Thoracic aorta (tissue), 2 donors: ENCODE results near the gene LRRC58. TPM values are rescaled to one million over a fixed set of nuclear protein-coding genes. Genes with fewer than 3 reads are reported as not detected.

Experiments
- ATAC-seq: fragments of 150-250 bp; one replicate; pipeline ENCODE4 v1.8.0; 2017; ENCODE audit warnings: low read depth; ENCODE audit not compliant: insufficient number of reproducible peaks, low FRiP score
- DNase-seq: peaks from one replicate; pipeline ENCODE4 v3.0.0-alpha.2; 2020; ENCODE audit warnings: low spot score
- H3K27ac ChIP-seq, 2 donors: fragments of 200-600 bp; sonication (generic); 1 replicate in 1 of 2; 2 replicates in 1 of 2; pipeline ENCODE4 v1.5.1; 2016; ENCODE audit warnings: mild to moderate bottlenecking in 2 of 2, moderate library complexity in 2 of 2
- H3K27me3 ChIP-seq: fragments of 200-600 bp; sonication (generic); replicated peaks from 2 replicates; pipeline ENCODE4 v1.6.0; 2016; ENCODE audit warnings: mild to moderate bottlenecking; ENCODE audit not compliant: insufficient read depth
- H3K36me3 ChIP-seq: fragments of 200-600 bp; sonication (generic); one replicate; pipeline ENCODE4 v1.5.1; 2016
- H3K4me1 ChIP-seq, 2 donors: fragments of 200-600 bp; sonication (generic); 1 replicate in 1 of 2; 2 replicates in 1 of 2; pipeline versions ENCODE4 v1.5.1 to v1.6.0; 2016; ENCODE audit warnings: low read depth in 2 of 2, mild to moderate bottlenecking in 1 of 2; ENCODE audit not compliant: control insufficient read depth in 1 of 2
- H3K4me3 ChIP-seq: fragments of 200-600 bp; sonication (generic); 2 replicates; pipeline ENCODE4 v1.5.1; 2016; ENCODE audit warnings: mild to moderate bottlenecking
- H3K9me3 ChIP-seq: fragments of 200-600 bp; sonication (generic); 2 replicates; pipeline ENCODE4 v1.5.1; 2016
- total RNA-seq, 2 donors: library from RNA; depleted of rRNA; stranded (reverse); fragments of >200 nt; gene quantifications; one replicate each; pipeline versions ENCODE4 v1.1.0 to v1.2.3, GENCODE V29; 2016
- TF ChIP-seq, protein P1 (sequence below): fragments of 200-600 bp; sonication (generic); IDR thresholded peaks from one replicate; pipeline ENCODE4 v1.5.1; 2019; ENCODE audit warnings: antibody characterized with exemption

The LRRC58 gene
- total RNA-seq, 2 donors from 2014 or later, result 27.9 to 35.6 TPM

- H3K9me3 ChIP-seq, result no peaks in the 10 kb centered on the region
- TF ChIP-seq, protein P1, sequence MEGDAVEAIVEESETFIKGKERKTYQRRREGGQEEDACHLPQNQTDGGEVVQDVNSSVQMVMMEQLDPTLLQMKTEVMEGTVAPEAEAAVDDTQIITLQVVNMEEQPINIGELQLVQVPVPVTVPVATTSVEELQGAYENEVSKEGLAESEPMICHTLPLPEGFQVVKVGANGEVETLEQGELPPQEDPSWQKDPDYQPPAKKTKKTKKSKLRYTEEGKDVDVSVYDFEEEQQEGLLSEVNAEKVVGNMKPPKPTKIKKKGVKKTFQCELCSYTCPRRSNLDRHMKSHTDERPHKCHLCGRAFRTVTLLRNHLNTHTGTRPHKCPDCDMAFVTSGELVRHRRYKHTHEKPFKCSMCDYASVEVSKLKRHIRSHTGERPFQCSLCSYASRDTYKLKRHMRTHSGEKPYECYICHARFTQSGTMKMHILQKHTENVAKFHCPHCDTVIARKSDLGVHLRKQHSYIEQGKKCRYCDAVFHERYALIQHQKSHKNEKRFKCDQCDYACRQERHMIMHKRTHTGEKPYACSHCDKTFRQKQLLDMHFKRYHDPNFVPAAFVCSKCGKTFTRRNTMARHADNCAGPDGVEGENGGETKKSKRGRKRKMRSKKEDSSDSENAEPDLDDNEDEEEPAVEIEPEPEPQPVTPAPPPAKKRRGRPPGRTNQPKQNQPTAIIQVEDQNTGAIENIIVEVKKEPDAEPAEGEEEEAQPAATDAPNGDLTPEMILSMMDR, result no peak
- H3K4me1 ChIP-seq, result peaks cover 2 to 4% of the 10 kb centered on the region in 2 donors
- H3K27me3 ChIP-seq, result no peaks in the 10 kb centered on the region
- DNase-seq (no peak), ATAC-seq (no peak)
- H3K36me3 ChIP-seq, result no peaks in the 10 kb centered on the region
- H3K4me3 ChIP-seq, result no peak overlapping the region
- H3K27ac ChIP-seq, result no peak overlapping the region
These were observed 67.9 kb downstream of the LRRC58 start for GRCh38 chr3:120281261-120281660.

DNA sequence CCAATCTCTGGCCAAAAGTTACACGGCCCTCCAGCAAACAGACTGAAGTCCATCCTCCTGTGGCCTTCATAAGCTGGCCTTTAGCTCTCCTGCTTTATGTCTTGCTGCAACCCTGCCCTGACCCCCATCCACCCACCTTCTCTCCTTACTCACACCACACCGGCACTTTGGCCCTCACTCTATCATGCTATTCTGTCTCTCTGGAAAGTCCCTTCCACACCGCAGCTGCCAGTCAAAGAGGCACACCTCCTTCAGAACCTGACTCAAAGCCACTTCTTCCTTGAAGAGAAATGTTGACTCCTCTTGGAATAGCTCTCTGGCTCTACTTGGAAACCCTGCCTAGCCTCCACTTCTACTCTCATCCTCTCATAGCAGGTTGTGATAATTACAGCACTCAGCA is 68.6 kb downstream of the LRRC58 start:
- H3K27ac ChIP-seq, result no peak overlapping the region
- H3K4me1 ChIP-seq, result peaks cover 2 to 4% of the 10 kb centered on the region in 2 donors
- no peaks in the 10 kb centered on the region for H3K36me3 ChIP-seq
- H3K27me3 ChIP-seq, result no peaks in the 10 kb centered on the region
- DNase-seq (no peak), ATAC-seq (no peak)
- TF ChIP-seq, protein P1, result no peak
- H3K9me3 ChIP-seq, result no peaks in the 10 kb centered on the region
- H3K4me3 ChIP-seq, result no peak overlapping the region

DNA sequence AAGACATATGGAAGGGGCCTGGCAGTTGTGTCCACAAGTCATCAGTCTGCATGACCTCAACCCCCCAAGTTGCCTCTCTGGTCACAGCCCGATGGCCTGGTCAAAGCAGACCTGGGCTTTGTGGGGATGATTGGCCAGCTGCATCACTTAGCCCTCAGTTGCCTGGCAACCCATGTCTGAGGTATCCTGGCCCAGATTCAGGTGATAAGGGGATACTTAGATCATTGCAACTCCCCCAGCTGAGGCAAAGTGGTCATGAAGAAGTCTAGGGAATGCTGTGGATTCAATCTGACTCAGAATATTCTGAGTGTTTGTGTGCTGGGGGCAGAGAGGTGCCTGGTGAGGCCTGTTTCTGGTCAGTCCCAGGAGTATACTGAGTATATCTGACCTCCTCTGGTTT is 69.1 kb downstream of the LRRC58 start:
- no peaks in the 10 kb centered on the region for H3K9me3 ChIP-seq
- H3K4me3 ChIP-seq, result no peak overlapping the region
- DNase-seq (no peak), ATAC-seq (no peak)
- no peaks in the 10 kb centered on the region for H3K4me1 ChIP-seq
- no peaks in the 10 kb centered on the region for H3K27me3 ChIP-seq
- no peaks in the 10 kb centered on the region for H3K36me3 ChIP-seq
- H3K27ac ChIP-seq, result no peak overlapping the region
- TF ChIP-seq, protein P1, result no peak

- no peak for DNase-seq
- H3K4me3 ChIP-seq, result no peak overlapping the region
- TF ChIP-seq, protein P1, result no peak
- no peaks in the 10 kb centered on the region for H3K4me1 ChIP-seq
- no peaks in the 10 kb centered on the region for H3K9me3 ChIP-seq
- H3K27me3 ChIP-seq, result no peaks in the 10 kb centered on the region
- ATAC-seq, result no peak
- no peak overlapping the region for H3K27ac ChIP-seq
- no peaks in the 10 kb centered on the region for H3K36me3 ChIP-seq
These were observed 72.4 kb downstream of the LRRC58 start for GRCh38 chr3:120276767-120277166.

- Histone ChIP-seq H3K9me3 (no peaks in the 10 kb centered on the region), H3K27me3 (no peaks in the 10 kb centered on the region), H3K27ac (no peak overlapping the region), H3K4me3 (no peak overlapping the region), H3K36me3 (no peaks in the 10 kb centered on the region), H3K4me1 (no peaks in the 10 kb centered on the region)
- TF ChIP-seq, protein P1, result no peak
- DNase-seq, result no peak
- no peak for ATAC-seq
These were observed 73.5 kb downstream of the LRRC58 start for GRCh38 chr3:120275618-120276017.
